Astrocyte of the spinal cord (primary cell): Measurements from ENCODE around the gene ZNF853.
A peak's percentile ranks its signal among the peaks of the same experiment; 100 is the strongest.

ENCODE experiments used
- DNase-seq: peaks from one replicate; pipeline ENCODE4 v3.0.0; 2011; ENCODE audit warnings: low read depth, low spot score
- H3K4me3 ChIP-seq: 2 replicates; pipeline ENCODE4 v1.5.1; 2011; ENCODE audit warnings: low read depth, mild to moderate bottlenecking, low read length, moderate library complexity
- CTCF ChIP-seq: IDR thresholded peaks from 2 replicates; pipeline ENCODE4 v1.5.1; 2012; ENCODE audit warnings: low read depth, mild to moderate bottlenecking, low read length, inconsistent platforms
- in situ Hi-C: cut with HindIII; loops from 2 replicates; pipeline ENCODE4 v1.10.0; 2017; ENCODE audit warnings: low sequenced_read_pairs

ZNF853 gene

GRCh38 chr7:6637544-6638229 is 22.3 kb downstream of the ZNF853 start:
- peak; percentile 26 for TF ChIP-seq CTCF
- peak; percentile 7 for DNase-seq
- in situ Hi-C loops = no loop called here

GRCh38 chr7:6639032-6639431 is 23.6 kb downstream of the ZNF853 start:
- no peak overlapping the region for H3K4me3 ChIP-seq
- no peak for DNase-seq
- TF ChIP-seq CTCF = no peak
- in situ Hi-C loops = no loop called here

More at GRCh38 chr7:6637544-6638229, 22.3 kb downstream of the ZNF853 start:
- H3K4me3 ChIP-seq = peak overlapping the region; percentile 59

- in situ Hi-C loops = no loop called here
- DNase-seq = no peak
- TF ChIP-seq CTCF = no peak
- H3K4me3 ChIP-seq = no peak overlapping the region
Observed at GRCh38 chr7:6639627-6640026, 24.2 kb downstream of the ZNF853 start.

- TF ChIP-seq CTCF = no peak
- no peak overlapping the region for H3K4me3 ChIP-seq
- in situ Hi-C loops = no loop called here
- peak; percentile 17 for DNase-seq
Observed at GRCh38 chr7:6640246-6640721, 24.9 kb downstream of the ZNF853 start.

- TF ChIP-seq CTCF = no peak
- in situ Hi-C loops = no loop called here
- no peak for DNase-seq
- no peak overlapping the region for H3K4me3 ChIP-seq
Observed at GRCh38 chr7:6641305-6642035, 26.1 kb downstream of the ZNF853 start.

GRCh38 chr7:6642239-6642839 is 26.9 kb downstream of the ZNF853 start:
- no peak for DNase-seq
- in situ Hi-C loops = no loop called here
- no peak overlapping the region for H3K4me3 ChIP-seq
- no peak for TF ChIP-seq CTCF
